ENCODE measurements around the gene NASP.

GRCh38 chr1:45583666-45584350, at the start of gene NASP:
- TF ChIP-seq CTCF (IDR thresholded peaks at IDR 0.05 in 4 of 5, conservative IDR thresholded peaks at IDR 0.05 in 1 of 5) (peak in 1 of 5 experiments; percentile 8), POLR2A (IDR thresholded peaks at IDR 0.05) (peak; percentile 91 to 97)
